Effector memory CD8-positive, alpha-beta T cell (primary cell): ENCODE measurements around the gene JAZF1.
"Not testable (repeated sequence)": the region's sequence is repeated elsewhere in the genome, so short reads cannot be mapped to it uniquely, and the experiment has no call there.

Source experiments
- ATAC-seq: fragments of 150-1000 bp; cut with Tn5 transposase; replicated peaks from 2 replicates; pipeline ENCODE4 v1.10.0; 2021; ENCODE audit warnings: mild to moderate bottlenecking, moderate library complexity
- DNase-seq, 3 experiments: peaks; one replicate each; pipeline ENCODE4 v3.0.0; 2021
- H3K27ac Mint-ChIP-seq, 2 donors: one replicate each; pipeline ENCODE4 v1.8.0; 2022; ENCODE audit warnings: mild to moderate bottlenecking in 2 of 2, mixed read lengths in 2 of 2, moderate library complexity in 2 of 2
- H3K27me3 Mint-ChIP-seq, 2 donors: one replicate each; pipeline ENCODE4 v1.8.0; 2022; ENCODE audit warnings: mixed read lengths in 2 of 2
- H3K36me3 Mint-ChIP-seq: one replicate; pipeline ENCODE4 v1.8.0; 2022; ENCODE audit warnings: mild to moderate bottlenecking, moderate library complexity, mixed read lengths; ENCODE audit not compliant: insufficient read depth
- H3K4me1 Mint-ChIP-seq, 2 donors: one replicate each; pipeline ENCODE4 v1.8.0; 2022; ENCODE audit warnings: low read depth in 2 of 2, mixed read lengths in 2 of 2
- H3K4me3 Mint-ChIP-seq, 2 donors: one replicate each; pipeline ENCODE4 v1.8.0; 2022; ENCODE audit warnings: mild to moderate bottlenecking in 2 of 2, mixed read lengths in 2 of 2, moderate library complexity in 2 of 2
- H3K9me3 Mint-ChIP-seq, 2 donors: one replicate each; pipeline ENCODE4 v1.8.0; 2022; ENCODE audit warnings: mixed read lengths in 2 of 2

Gene JAZF1

GRCh38 chr7:27936047-27936767 lies 244.4 kb downstream of the JAZF1 start:
- Mint-ChIP-seq H3K9me3 (no peaks in the 10 kb centered on the region), H3K27ac (peak overlapping the region in 1 of 2 donors; percentile 6), H3K36me3 (peaks cover 3% of the 10 kb centered on the region), H3K4me3 (no peak overlapping the region), H3K27me3 (no peaks in the 10 kb centered on the region), H3K4me1 (peaks cover 4 to 8% of the 10 kb centered on the region in 2 donors)
- DNase-seq (no peak), ATAC-seq (no peak)

- Mint-ChIP-seq H3K27ac (no peak overlapping the region), H3K36me3 (no peaks in the 10 kb centered on the region), H3K27me3 (no peaks in the 10 kb centered on the region), H3K4me3 (no peak overlapping the region), H3K4me1 (peaks cover 2 to 9% of the 10 kb centered on the region in 2 donors), H3K9me3 (no peaks in the 10 kb centered on the region)
- DNase-seq: no peak
- no peak for ATAC-seq
Measured at GRCh38 chr7:27933671-27934565, 246.7 kb downstream of the JAZF1 start.

- Mint-ChIP-seq H3K27me3 (no peaks in the 10 kb centered on the region), H3K4me1 (peaks cover 2 to 12% of the 10 kb centered on the region in 2 donors), H3K36me3 (no peaks in the 10 kb centered on the region), H3K27ac (no peak overlapping the region), H3K4me3 (no peak overlapping the region), H3K9me3 (no peaks in the 10 kb centered on the region)
- DNase-seq: no peak
- no peak for ATAC-seq
Measured at GRCh38 chr7:27930910-27931476, 249.6 kb downstream of the JAZF1 start.

- Mint-ChIP-seq H3K4me1 (peaks cover 2 to 10% of the 10 kb centered on the region in 2 donors), H3K27me3 (no peaks in the 10 kb centered on the region), H3K4me3 (no peak overlapping the region), H3K27ac (peak overlapping the region in 1 of 2 donors; percentile 60), H3K36me3 (no peaks in the 10 kb centered on the region), H3K9me3 (no peaks in the 10 kb centered on the region)
- ATAC-seq: no peak
- DNase-seq: no peak
Measured at GRCh38 chr7:27929127-27929526, 251.5 kb downstream of the JAZF1 start.

GRCh38 chr7:27928001-27928400 lies 252.6 kb downstream of the JAZF1 start:
- ATAC-seq: no peak
- H3K4me1 Mint-ChIP-seq: peaks cover 2 to 14% of the 10 kb centered on the region in 2 donors

GRCh38 chr7:27925573-27926201 lies 254.9 kb downstream of the JAZF1 start:
- peak overlapping the region in 1 of 2 donors; percentile 30 for H3K27ac Mint-ChIP-seq
- H3K9me3 Mint-ChIP-seq: no peaks in the 10 kb centered on the region
- ATAC-seq: no peak

More at GRCh38 chr7:27928001-27928400, 252.6 kb downstream of the JAZF1 start:
- H3K36me3 Mint-ChIP-seq: no peaks in the 10 kb centered on the region
- DNase-seq: no peak
- H3K27ac Mint-ChIP-seq: no peak overlapping the region
- H3K27me3 Mint-ChIP-seq: no peaks in the 10 kb centered on the region
- no peaks in the 10 kb centered on the region for H3K9me3 Mint-ChIP-seq
- H3K4me3 Mint-ChIP-seq: no peak overlapping the region

GRCh38 chr7:27923642-27923980 lies 257.0 kb downstream of the JAZF1 start:
- ATAC-seq: no peak
- H3K9me3 Mint-ChIP-seq: no peaks in the 10 kb centered on the region

More at GRCh38 chr7:27925573-27926201, 254.9 kb downstream of the JAZF1 start:
- Mint-ChIP-seq H3K36me3 (no peaks in the 10 kb centered on the region), H3K27me3 (no peaks in the 10 kb centered on the region), H3K4me3 (no peak overlapping the region), H3K4me1 (peaks cover 2 to 14% of the 10 kb centered on the region in 2 donors)
- DNase-seq: no peak

GRCh38 chr7:27922907-27923641 lies 257.5 kb downstream of the JAZF1 start:
- no peak overlapping the region for H3K4me3 Mint-ChIP-seq
- no peaks in the 10 kb centered on the region for H3K9me3 Mint-ChIP-seq
- H3K4me1 Mint-ChIP-seq: peaks cover 0 to 9% of the 10 kb centered on the region in 2 donors
- no peaks in the 10 kb centered on the region for H3K27me3 Mint-ChIP-seq
- no peak for DNase-seq
- H3K27ac Mint-ChIP-seq: no peak overlapping the region
- H3K36me3 Mint-ChIP-seq: peaks cover 2% of the 10 kb centered on the region
- ATAC-seq: no peak

More at GRCh38 chr7:27923642-27923980, 257.0 kb downstream of the JAZF1 start:
- peaks cover 0 to 7% of the 10 kb centered on the region in 2 donors for H3K4me1 Mint-ChIP-seq
- no peak overlapping the region for H3K4me3 Mint-ChIP-seq
- H3K36me3 Mint-ChIP-seq: peaks cover 2% of the 10 kb centered on the region
- DNase-seq: no peak
- H3K27me3 Mint-ChIP-seq: no peaks in the 10 kb centered on the region
- H3K27ac Mint-ChIP-seq: no peak overlapping the region

GRCh38 chr7:27922389-27922788 lies 258.2 kb downstream of the JAZF1 start:
- not testable (repeated sequence) for H3K27ac Mint-ChIP-seq, H3K36me3 Mint-ChIP-seq, H3K4me3 Mint-ChIP-seq, ATAC-seq, H3K9me3 Mint-ChIP-seq, H3K4me1 Mint-ChIP-seq, H3K27me3 Mint-ChIP-seq, DNase-seq

- no peaks in the 10 kb centered on the region for H3K27me3 Mint-ChIP-seq
- peaks cover 0 to 9% of the 10 kb centered on the region in 2 donors for H3K4me1 Mint-ChIP-seq
- ATAC-seq: peak; percentile 33
- H3K36me3 Mint-ChIP-seq: peaks cover 2% of the 10 kb centered on the region
- no peaks in the 10 kb centered on the region for H3K9me3 Mint-ChIP-seq
- H3K27ac Mint-ChIP-seq: no peak overlapping the region
- H3K4me3 Mint-ChIP-seq: no peak overlapping the region
- DNase-seq: peak in 2 of 3 experiments; percentile 6 to 11
Measured at GRCh38 chr7:27921081-27921836, 259.3 kb downstream of the JAZF1 start.

- H3K4me3 Mint-ChIP-seq: no peak overlapping the region
- H3K27me3 Mint-ChIP-seq: no peaks in the 10 kb centered on the region
- peaks cover 0 to 9% of the 10 kb centered on the region in 2 donors for H3K4me1 Mint-ChIP-seq
- H3K36me3 Mint-ChIP-seq: peaks cover 2% of the 10 kb centered on the region
- DNase-seq: no peak
- no peaks in the 10 kb centered on the region for H3K9me3 Mint-ChIP-seq
- H3K27ac Mint-ChIP-seq: no peak overlapping the region
- no peak for ATAC-seq
Measured at GRCh38 chr7:27920281-27920946, 260.2 kb downstream of the JAZF1 start.

- H3K4me3 Mint-ChIP-seq: no peak overlapping the region
- DNase-seq (no peak), ATAC-seq (no peak)
- peaks cover 2 to 12% of the 10 kb centered on the region in 2 donors for H3K4me1 Mint-ChIP-seq
- H3K27me3 Mint-ChIP-seq: no peaks in the 10 kb centered on the region
- peak overlapping the region in 1 of 2 donors; percentile 31 for H3K27ac Mint-ChIP-seq
- no peaks in the 10 kb centered on the region for H3K9me3 Mint-ChIP-seq
- H3K36me3 Mint-ChIP-seq: peaks cover 2% of the 10 kb centered on the region
Measured at GRCh38 chr7:27918503-27918902, 262.1 kb downstream of the JAZF1 start.
